SU-DHL-6 (cell line): ENCODE results near the gene BCKDK.
"Not testable (repeated sequence)": the region's sequence is repeated elsewhere in the genome, so short reads cannot be mapped to it uniquely, and the experiment has no call there.

Source experiments
- H2AFZ ChIP-seq: fragments of 200-600 bp; sonication (generic); 2 replicates; pipeline ENCODE4 v1.6.1; 2014; ENCODE audit warnings: low read depth, mild to moderate bottlenecking, moderate library complexity, mixed read lengths, antibody characterized with exemption, low read length; ENCODE audit not compliant: severe bottlenecking
- H3F3A ChIP-seq: fragments of 200-600 bp; shearing (Covaris generic); 2 replicates; pipeline ENCODE4 v1.6.0; 2016; ENCODE audit warnings: antibody characterized with exemption, mild to moderate bottlenecking; ENCODE audit not compliant: insufficient read depth
- H3K27ac ChIP-seq: fragments of 200-600 bp; sonication (generic); 2 replicates; pipeline ENCODE4 v1.5.1; 2016; ENCODE audit warnings: low read depth, mild to moderate bottlenecking, low read length, moderate library complexity, mixed read lengths
- H3K27me3 ChIP-seq: fragments of 200-600 bp; sonication (generic), shearing (Covaris generic); 2 replicates; pipeline ENCODE4 v1.6.0; 2014; ENCODE audit warnings: mild to moderate bottlenecking, low read length
- H3K36me3 ChIP-seq: fragments of 200-600 bp; sonication (generic); 2 replicates; pipeline ENCODE4 v1.6.1; 2014; ENCODE audit warnings: mild to moderate bottlenecking, low read length, mixed read lengths
- H3K4me2 ChIP-seq: fragments of 300-600, 200-600 bp; shearing (Covaris generic), sonication (generic); 2 replicates; pipeline ENCODE4 v1.6.0; 2014; ENCODE audit warnings: low read length, low read depth, mild to moderate bottlenecking; ENCODE audit not compliant: poor library complexity, severe bottlenecking
- H3K4me3 ChIP-seq: fragments of 200-600 bp; sonication (generic); 2 replicates; pipeline ENCODE4 v1.5.1; 2014; ENCODE audit warnings: antibody characterized with exemption, low read length, mild to moderate bottlenecking, mixed read lengths; ENCODE audit not compliant: insufficient read depth, poor library complexity, severe bottlenecking
- H3K79me2 ChIP-seq: fragments of 200-600 bp; sonication (generic); 2 replicates; pipeline ENCODE4 v1.6.1; 2014; ENCODE audit warnings: mild to moderate bottlenecking, low read length, moderate library complexity; ENCODE audit not compliant: insufficient read depth
- H3K9ac ChIP-seq: fragments of 200-600 bp; sonication (generic); 2 replicates; pipeline ENCODE4 v1.7.0; 2014; ENCODE audit warnings: mild to moderate bottlenecking, low read length
- H3K9me2 ChIP-seq: fragments of 200-600 bp; sonication (generic); replicated peaks from 2 replicates; pipeline ENCODE4 v1.6.1; 2014; ENCODE audit warnings: low read length; ENCODE audit not compliant: insufficient read depth
- H3K9me3 ChIP-seq: fragments of 200-600 bp; sonication (generic); 2 replicates; pipeline ENCODE4 v1.6.1; 2014; ENCODE audit warnings: low read length, mixed read lengths; ENCODE audit not compliant: insufficient read depth
- H4K20me1 ChIP-seq: fragments of 200-600 bp; sonication (generic); 2 replicates; pipeline ENCODE4 v1.6.1; 2014; ENCODE audit warnings: low read depth, mild to moderate bottlenecking, antibody characterized with exemption, low read length, moderate library complexity, mixed read lengths
- CTCF ChIP-seq: fragments of 200-600 bp; sonication (generic); IDR thresholded peaks from one replicate; pipeline ENCODE4 v1.5.1; 2017; ENCODE audit warnings: antibody characterized with exemption, mild to moderate bottlenecking, low read length, moderate library complexity; ENCODE audit not compliant: insufficient read depth, poor library complexity, severe bottlenecking
- EZH2phosphoT487 ChIP-seq: fragments of 200-600 bp; sonication (generic), shearing (Covaris generic); conservative IDR thresholded peaks from 2 replicates; pipeline ENCODE4 v1.6.1; 2018; ENCODE audit warnings: mild to moderate bottlenecking, antibody characterized with exemption, low read length, moderate library complexity, mixed read lengths

BCKDK gene

GRCh38 chr16:31134625-31135534, 26.7 kb downstream of the BCKDK start:
- no peaks in the 10 kb centered on the region for H3K27me3 ChIP-seq
- no peak overlapping the region for H3K4me3 ChIP-seq
- TF ChIP-seq EZH2phosphoT487 (no peak), CTCF (no peak)
- no peaks in the 10 kb centered on the region for H3K79me2 ChIP-seq
- H2AFZ ChIP-seq = no peak overlapping the region
- H4K20me1 ChIP-seq = no peaks in the 10 kb centered on the region
- H3K9ac ChIP-seq = no peak overlapping the region
- H3F3A ChIP-seq = no peaks in the 10 kb centered on the region
- H3K9me3 ChIP-seq = no peaks in the 10 kb centered on the region
- H3K9me2 ChIP-seq = no peaks in the 10 kb centered on the region
- no peak overlapping the region for H3K4me2 ChIP-seq
- H3K36me3 ChIP-seq = no peaks in the 10 kb centered on the region
- H3K27ac ChIP-seq = no peak overlapping the region

- H4K20me1 ChIP-seq = no peaks in the 10 kb centered on the region
- H3K9me3 ChIP-seq = no peaks in the 10 kb centered on the region
- H3K27me3 ChIP-seq = no peaks in the 10 kb centered on the region
- no peak for TF ChIP-seq CTCF
- no peak for TF ChIP-seq EZH2phosphoT487
- H3K27ac ChIP-seq = no peak within 1 kb of the TSS
- no peak within 1 kb of the TSS for H2AFZ ChIP-seq
- no peak within 1 kb of the TSS for H3K4me3 ChIP-seq
- H3K79me2 ChIP-seq = no peaks in the 10 kb centered on the region
- no peaks in the 10 kb centered on the region for H3K36me3 ChIP-seq
- H3F3A ChIP-seq = no peaks in the 10 kb centered on the region
- H3K4me2 ChIP-seq = no peak within 1 kb of the TSS
- H3K9ac ChIP-seq = no peak within 1 kb of the TSS
- no peaks in the 10 kb centered on the region for H3K9me2 ChIP-seq
Observed at GRCh38 chr16:31135535-31136286, 27.5 kb downstream of the BCKDK start, which contains the start of gene PRSS8. TSS of gene PRSS8 (minus strand) at chr16:31135727. CDS start at chr16:31135498, 229 bp downstream.

- H3K9ac ChIP-seq = no peak overlapping the region
- H3K9me3 ChIP-seq = no peaks in the 10 kb centered on the region
- no peaks in the 10 kb centered on the region for H3K36me3 ChIP-seq
- no peak overlapping the region for H3K27ac ChIP-seq
- TF ChIP-seq CTCF (no peak), EZH2phosphoT487 (no peak)
- no peak overlapping the region for H3K4me2 ChIP-seq
- H3K9me2 ChIP-seq = no peaks in the 10 kb centered on the region
- no peak overlapping the region for H3K4me3 ChIP-seq
- H2AFZ ChIP-seq = no peak overlapping the region
- no peaks in the 10 kb centered on the region for H3K79me2 ChIP-seq
- no peaks in the 10 kb centered on the region for H3K27me3 ChIP-seq
- no peaks in the 10 kb centered on the region for H4K20me1 ChIP-seq
- H3F3A ChIP-seq = no peaks in the 10 kb centered on the region
Observed at GRCh38 chr16:31136287-31136662, 28.1 kb downstream of the BCKDK start.

GRCh38 chr16:31136822-31137499, 28.8 kb downstream of the BCKDK start:
- not testable (repeated sequence) for H3K9ac ChIP-seq, H3K9me2 ChIP-seq, H3K4me3 ChIP-seq, H2AFZ ChIP-seq, H3K27me3 ChIP-seq, H3K27ac ChIP-seq, H3K79me2 ChIP-seq, H3K36me3 ChIP-seq, H3K9me3 ChIP-seq, H4K20me1 ChIP-seq, H3K4me2 ChIP-seq, H3F3A ChIP-seq
